Upper lobe of left lung (tissue), 4 donors: ENCODE results near the gene RNF25.

Experiments
- EP300 ChIP-seq, 4 donors: sonication (generic); formaldehyde crosslinking; IDR thresholded peaks; one replicate each; pipeline ENCODE4 v1.5.1; 2017; ENCODE audit warnings: antibody characterized with exemption in 4 of 4, control low read depth in 2 of 4
- POLR2AphosphoS5 ChIP-seq, 2 donors: sonication (generic); formaldehyde crosslinking; IDR thresholded peaks; one replicate each; pipeline ENCODE4 v1.5.1; 2017; ENCODE audit warnings: antibody characterized with exemption in 2 of 2
- TF ChIP-seq, protein P1 (sequence below), 6 experiments: fragments of 450-650 bp in 4 of 6; fragments of 200-600 bp in 2 of 6; sonication (generic) in 2 of 6; IDR thresholded peaks; one replicate each; pipeline ENCODE4 v1.5.1; 2016 to 2019; ENCODE audit warnings: antibody characterized with exemption in 6 of 6

DNA sequence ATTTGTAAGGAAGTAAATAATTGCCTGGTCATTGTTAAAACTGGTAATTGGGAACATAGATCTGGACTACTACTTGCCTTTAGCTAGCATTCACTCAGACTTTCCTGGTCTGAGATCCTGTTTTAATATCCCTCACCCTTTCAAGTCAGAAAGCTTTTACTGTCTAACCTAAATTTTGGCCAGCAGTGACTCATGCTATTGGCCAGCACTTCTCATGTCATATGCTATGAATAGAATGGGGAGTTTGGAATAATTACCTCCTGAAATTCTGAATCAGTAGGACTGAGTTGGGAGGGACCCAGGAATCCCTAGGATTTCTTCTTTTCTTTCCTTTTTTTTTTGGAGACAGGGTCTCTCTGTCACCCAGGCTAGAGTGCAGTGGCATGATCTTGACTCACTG lies 19.4 kb upstream of the RNF25 start:
- TF ChIP-seq POLR2AphosphoS5 (IDR thresholded peaks at IDR 0.05): no peak
- no peak for TF ChIP-seq EP300 (IDR thresholded peaks at IDR 0.05)
- TF ChIP-seq, protein P1, sequence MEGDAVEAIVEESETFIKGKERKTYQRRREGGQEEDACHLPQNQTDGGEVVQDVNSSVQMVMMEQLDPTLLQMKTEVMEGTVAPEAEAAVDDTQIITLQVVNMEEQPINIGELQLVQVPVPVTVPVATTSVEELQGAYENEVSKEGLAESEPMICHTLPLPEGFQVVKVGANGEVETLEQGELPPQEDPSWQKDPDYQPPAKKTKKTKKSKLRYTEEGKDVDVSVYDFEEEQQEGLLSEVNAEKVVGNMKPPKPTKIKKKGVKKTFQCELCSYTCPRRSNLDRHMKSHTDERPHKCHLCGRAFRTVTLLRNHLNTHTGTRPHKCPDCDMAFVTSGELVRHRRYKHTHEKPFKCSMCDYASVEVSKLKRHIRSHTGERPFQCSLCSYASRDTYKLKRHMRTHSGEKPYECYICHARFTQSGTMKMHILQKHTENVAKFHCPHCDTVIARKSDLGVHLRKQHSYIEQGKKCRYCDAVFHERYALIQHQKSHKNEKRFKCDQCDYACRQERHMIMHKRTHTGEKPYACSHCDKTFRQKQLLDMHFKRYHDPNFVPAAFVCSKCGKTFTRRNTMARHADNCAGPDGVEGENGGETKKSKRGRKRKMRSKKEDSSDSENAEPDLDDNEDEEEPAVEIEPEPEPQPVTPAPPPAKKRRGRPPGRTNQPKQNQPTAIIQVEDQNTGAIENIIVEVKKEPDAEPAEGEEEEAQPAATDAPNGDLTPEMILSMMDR (IDR thresholded peaks at IDR 0.05): no peak
